NCI-H1105 (cell line): Measurements from ENCODE around the gene PEAR1.
"Not testable (repeated sequence)": the region's sequence is repeated elsewhere in the genome, so short reads cannot be mapped to it uniquely, and the experiment has no call there.

ENCODE experiments used
- DNase-seq: peaks from one replicate; lab custom pipeline; 2025; lab: John Stamatoyannopoulos, UW

The PEAR1 gene

DNA sequence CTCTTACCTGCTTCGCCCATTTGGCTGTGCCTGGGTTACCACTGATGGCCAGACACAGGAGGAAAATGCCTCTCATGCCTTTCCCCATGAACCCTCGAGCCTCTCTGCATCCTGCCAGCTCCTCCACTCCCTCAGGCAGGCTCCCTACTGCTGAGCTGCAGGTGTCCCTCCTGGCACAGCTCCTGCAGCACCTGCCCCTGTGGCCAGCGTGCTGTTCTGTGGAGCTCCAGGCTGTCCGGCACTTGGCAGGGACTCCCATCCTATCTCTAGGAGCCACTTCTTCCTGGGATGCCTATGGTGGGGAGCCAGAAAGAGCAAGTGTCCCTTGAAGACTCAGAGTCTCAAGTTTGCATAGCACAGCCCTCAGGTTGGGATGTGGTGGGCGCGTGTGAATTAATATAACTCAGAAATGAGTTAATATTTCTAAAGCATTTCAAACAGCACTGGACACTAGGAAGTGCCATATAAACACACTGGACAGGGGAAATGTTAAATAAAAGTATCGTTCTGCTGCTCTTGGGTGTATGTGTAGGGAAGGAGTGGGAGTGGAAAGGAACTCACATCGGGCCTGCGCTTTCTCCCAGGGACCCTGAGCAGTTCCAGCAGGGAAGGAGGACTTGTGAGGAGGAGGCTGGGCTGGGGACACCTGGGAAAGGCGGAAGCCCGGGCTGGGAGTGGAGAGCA, 29.6 kb downstream of the PEAR1 start:
- peak; percentile 27 for DNase-seq

DNA sequence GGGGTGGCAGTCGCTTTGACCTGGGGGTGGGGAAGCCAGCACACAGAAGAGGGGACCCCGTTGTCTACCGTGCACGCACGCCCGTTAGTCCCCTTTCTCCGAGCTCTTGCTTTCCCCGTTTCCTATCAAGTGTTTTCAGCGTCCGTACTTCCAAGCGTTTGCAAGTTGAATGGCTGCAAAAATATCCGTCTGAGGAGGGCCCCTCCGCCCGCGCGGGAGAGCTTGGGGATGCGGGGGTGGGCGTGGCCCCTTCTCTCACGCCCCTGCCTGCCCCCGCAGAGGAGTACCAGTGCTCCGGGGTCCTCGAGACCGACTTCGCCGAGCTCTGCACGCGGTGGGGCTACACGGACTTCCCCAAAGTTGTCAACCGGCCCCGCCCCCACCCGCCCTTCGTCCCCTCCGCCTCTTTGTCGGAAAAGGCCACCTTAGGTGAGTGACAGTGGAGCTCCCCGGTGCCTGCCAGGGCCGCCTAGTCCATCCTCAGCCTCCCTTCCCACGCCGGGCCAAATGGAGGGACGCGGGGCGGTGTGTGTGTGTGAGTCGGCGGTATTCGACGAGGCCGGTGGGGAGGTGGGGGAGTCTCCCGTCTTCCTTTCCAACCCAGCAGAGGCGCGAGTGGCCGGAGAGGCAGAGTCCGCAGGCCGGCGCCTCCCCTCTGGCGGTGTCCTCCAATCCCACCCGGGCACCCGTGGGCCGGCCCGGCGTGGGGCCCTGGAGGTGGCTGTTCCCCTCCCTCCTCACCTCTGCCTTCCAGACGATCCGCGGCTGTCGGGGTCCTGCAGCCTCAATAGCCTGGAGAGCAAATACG, 30.4 kb downstream of the PEAR1 start:
- no peak for DNase-seq

DNA sequence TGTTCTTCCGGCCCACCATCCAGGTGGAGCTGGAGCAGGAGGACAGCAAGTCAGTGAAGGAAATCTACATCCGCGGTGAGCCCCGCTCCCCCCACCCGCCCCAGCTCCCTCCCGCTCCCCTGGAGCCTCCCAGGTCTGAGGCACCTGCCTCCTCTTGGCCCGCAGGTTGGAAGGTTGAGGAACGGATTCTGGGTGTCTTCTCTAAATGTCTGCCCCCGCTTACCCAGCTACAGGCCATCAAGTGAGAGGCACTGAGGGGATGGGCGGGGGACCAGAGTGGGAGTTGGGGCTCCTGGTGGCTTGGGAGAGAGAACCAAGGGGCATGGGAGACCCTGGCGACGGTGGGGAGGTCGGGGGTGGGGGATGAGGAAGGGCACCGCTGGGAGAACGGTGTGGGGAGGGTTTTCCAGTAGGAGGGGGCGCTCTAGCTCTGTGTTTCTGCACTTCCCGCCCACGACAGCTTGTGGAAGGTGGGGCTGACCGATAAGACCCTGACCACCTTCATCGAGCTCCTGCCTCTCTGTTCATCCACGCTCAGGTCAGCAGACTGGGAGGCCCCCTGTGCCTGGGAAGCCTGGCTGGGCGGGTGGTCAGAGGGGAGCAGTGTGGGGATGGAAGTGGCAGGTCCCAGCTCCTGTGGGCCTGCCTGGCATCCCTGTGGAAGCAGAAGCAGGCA, 31.1 kb downstream of the PEAR1 start:
- DNase-seq: no peak

- DNase-seq: no peak
Measured at GRCh38 chr1:156925154-156926010, 31.9 kb downstream of the PEAR1 start.

DNA sequence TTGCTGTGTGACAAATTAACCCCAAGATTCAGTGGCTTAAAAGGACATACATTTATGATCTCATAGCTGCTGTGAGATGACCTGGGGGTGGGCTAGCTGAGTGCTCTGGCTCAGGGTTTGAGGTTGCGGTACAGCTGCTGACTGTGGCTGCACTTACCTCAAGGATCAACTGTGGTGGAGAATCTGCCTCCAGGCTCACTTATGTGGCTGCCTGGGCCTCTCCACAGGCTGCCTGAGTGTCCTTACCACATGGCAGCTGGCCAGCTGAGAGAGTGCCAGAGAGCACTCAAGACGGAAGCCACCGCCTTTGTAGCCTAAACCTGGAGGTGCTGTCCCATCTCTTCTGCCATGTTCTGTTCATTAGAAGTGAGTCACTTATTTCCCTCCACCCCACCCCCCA, 32.7 kb downstream of the PEAR1 start:
- DNase-seq: peak; percentile 71

DNA sequence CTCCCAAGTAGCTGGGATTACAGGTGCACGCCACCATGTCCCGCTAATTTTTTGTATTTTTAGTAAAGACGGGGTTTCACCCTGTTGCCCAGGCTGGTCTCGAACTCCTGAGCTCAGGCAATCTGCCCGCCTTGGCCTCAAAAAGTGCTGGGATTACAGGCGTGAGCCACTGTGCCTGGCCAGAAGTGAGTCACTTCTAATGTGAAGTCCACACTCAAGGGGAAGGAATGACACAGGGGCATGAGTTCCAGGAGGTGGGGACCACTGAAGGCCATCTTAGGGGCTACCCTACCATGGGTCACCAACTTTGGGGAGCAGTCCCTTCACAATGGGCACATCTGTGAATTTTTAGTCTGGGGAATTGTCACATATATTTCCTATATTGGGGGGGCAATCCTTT, 33.2 kb downstream of the PEAR1 start:
- DNase-seq: not testable (repeated sequence)

DNA sequence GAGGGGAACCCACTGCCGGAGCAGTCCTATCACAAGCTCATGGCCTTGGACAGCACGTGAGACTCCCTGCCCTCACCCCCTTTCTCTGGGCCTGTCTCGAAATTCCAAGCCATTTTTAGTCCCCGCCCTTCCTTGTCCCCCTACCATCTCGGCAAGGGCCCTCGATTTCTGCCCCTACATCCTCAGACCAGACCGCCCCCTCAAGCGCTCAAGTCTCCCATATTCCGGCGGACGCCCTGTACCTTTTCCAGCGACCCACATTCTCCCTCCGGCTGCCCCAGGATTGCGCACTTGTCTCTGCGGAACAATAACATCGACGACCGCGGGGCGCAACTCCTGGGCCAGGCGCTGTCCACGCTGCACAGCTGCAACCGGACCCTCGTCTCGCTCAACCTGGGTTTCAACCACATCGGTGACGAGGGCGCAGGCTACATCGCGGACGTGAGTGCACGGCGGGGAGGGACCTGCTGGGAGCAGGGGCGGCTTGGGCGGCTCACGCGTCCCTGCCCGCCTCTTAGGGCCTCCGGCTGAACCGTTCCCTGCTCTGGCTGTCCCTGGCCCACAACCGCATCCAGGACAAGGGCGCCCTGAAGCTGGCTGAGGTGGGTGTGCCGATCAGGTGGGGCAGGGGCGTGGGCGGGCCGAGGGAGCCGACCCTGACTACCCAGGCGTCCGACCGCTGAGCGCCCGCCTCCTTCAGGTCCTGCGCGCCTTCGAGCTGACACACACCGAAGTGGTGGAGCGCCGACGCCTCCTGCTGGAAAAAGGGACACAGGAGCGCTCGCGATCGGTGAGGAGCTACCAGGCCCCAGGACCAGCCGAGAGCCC, 33.9 kb downstream of the PEAR1 start:
- DNase-seq: peak; percentile 77

- no peak for DNase-seq
Measured at GRCh38 chr1:156928043-156928602, 34.6 kb downstream of the PEAR1 start.

DNA sequence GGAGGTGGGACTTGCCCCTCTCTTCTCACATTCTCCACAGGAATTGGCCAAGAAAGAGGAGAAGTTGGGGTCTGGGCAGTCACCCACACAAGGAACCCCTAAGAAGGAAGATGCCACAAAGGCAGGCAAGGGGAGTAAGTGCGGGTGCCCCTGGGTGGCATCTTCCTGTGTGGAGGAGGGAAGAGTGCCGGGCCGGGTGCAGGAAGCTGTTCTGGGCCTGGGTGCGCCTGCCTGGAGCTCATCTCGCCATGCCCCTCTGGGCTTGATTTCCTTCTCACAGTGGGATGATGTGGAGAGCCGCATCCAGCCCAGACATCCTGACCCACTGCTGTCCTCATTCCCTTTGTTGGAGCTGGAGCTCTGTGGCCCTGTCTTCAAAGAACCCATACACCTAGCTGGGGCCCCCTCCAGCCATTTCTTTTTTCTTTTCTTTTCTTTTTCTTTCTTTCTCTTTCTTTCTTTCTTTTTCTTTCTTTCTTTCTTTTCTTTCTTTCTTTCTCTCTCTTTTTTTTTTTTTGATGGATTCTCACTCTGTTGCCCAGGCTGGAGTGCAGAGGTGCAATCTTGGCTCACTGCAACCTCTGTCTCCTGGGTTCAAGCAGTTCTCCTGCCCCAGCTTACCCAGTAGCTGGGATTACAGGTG, 36.2 kb downstream of the PEAR1 start:
- DNase-seq: no peak

- no peak for DNase-seq
Measured at GRCh38 chr1:156930483-156930882, 37.0 kb downstream of the PEAR1 start.

GRCh38 chr1:156931211-156931952, 37.9 kb downstream of the PEAR1 start:
- DNase-seq: no peak

DNA sequence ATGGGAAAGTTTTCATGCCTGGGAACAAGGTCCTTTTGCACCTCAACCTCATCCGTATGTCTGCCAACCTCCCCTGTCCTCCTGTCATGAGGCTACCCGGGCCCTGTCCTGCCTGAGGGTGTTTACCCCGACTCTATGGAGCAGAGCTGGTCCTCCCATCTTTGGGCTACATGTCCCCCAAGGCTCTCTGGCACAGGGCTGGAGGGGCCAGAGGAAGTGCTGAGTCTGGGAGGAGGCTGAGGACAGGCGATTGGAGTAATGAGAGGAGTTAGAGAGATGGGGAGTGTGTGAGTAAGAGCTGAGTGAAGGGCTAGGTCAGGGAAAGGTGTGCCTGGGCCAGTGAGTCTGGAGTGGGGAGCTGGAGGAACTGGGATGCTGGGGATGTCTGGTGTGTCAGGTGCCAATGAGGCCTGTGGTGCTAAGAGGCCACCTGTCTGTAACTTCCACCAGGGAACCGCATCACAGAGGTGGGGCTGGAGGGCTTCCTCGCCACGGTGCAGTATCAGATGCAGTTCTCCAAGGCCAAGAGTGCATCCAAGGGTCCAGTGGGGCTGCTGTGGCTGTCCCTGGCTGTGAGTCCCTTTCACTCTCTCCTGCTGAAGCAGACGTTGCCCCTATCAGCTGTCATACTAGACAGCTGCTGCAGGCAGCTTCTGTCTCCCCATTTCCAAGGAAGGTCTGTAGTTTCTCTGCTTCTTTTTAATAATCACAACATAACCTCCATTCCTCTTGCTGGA, 38.6 kb downstream of the PEAR1 start:
- DNase-seq: no peak

DNA sequence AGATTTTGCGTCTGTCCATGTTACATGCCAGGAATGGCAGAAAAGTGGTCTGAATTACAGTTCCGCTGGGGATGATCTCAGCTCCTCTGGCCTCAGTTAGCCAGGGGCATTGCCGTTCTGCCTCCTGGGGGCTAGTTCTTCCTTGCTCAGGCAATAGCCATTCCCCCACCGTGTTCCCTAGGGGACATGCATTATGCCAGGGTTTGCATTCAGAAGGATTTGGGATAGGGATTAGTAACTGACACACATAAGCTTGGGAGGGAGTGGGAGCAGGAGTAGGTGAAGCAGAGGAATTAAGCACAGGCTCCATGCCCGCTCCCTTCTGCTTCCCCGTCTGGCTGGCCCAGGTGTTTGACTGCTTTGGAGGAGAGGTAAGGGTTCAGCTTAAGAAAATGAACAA, 39.6 kb downstream of the PEAR1 start:
- DNase-seq: no peak

- no peak for DNase-seq
Measured at GRCh38 chr1:156935505-156936128, 42.1 kb downstream of the PEAR1 start.

DNA sequence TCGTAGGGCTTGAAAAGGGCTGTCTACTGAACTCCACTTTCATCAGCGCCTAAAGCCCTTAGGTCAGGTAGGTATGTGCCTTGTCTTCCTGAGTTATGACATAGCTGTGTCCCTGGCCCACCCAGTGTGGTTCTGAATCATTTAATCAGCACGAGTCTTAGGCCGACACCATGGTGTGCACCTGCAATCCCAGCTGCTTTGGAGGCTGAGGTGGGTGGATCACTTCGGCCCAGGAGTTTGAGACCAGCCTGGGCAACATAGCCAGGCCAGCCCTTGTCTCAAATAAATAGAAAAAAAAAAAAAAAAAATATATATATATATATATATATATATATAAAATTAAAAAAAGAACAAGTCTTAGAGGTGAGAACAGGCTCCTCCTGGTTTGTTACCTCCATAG, 42.7 kb downstream of the PEAR1 start:
- no peak for DNase-seq

DNA sequence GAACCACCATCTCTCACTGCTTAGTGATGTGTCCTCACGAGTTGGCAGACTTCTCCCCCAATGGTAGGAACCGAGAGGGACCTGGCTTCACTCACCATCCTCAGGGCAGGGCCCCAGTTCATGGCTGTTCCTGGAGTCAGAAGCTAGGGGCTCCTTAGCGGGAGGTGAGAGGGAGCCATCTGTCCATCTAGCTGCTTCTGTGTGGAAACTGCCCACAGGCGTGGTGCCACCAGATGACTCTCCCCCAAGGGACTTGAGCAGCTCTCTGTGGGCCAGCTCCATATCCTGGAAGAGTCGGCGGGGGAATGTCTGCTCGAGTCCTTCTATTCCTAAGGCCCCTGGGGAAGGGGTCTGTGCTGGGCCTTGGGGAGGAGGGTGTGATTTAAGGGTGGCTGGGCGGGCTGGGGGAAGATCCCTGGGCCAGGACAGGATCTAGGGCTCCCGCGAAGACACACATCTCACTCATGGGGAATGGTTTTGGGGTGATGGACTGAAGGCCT, 43.3 kb downstream of the PEAR1 start:
- DNase-seq: no peak

- no peak for DNase-seq
Measured at GRCh38 chr1:156937883-156938282, 44.4 kb downstream of the PEAR1 start.

DNA sequence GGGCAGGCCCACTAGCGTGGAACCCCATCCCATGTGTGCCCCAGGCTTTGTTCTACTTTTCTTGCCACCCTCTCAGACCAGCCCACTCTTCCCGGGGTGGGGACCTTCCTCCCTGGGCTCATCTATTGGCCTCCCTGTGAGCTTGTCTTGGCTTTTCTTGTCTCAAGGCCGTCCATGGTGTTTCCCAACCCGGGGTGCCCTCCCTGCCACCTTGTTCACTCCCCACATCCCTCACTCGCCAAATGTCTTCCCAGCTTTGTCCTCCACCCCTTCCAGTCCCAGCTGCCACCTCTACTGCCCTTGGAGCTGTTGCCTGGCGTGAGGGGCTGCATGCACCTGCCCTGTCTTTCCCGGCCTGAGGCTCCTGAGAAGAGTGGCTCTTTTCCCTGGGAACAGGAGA, 45.3 kb downstream of the PEAR1 start:
- DNase-seq: no peak
